DMS 273 treated with DMSO at 0.1 percent for 48 hours (cell line): ENCODE measurements around the gene MRPL36.

Experiments used
- DNase-seq: peaks from one replicate; lab custom pipeline; 2025; lab: John Stamatoyannopoulos, UW

Gene MRPL36

GRCh38 chr5:1781726-1782384 is 17.8 kb downstream of the MRPL36 start:
- no peak for DNase-seq

DNA sequence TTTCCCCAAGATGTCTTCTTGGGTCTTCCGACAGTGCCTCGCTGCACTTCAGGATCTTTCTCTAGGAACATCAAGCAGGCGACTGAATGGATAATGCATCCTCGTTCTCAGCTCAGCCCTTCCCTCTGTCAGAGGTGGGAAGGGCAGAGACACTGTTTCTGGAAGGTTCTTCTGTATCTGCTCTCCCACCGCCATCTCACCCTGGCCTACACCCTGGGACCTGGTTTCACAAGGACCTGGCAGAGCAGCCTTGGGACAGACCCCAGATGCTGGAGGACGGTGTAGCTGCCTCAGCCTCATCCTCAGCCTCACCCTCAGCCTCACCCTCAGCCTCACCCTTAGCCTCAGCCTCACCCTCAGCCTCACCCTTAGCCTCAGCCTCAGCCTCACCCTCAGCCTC is 18.5 kb downstream of the MRPL36 start:
- no peak for DNase-seq

DNA sequence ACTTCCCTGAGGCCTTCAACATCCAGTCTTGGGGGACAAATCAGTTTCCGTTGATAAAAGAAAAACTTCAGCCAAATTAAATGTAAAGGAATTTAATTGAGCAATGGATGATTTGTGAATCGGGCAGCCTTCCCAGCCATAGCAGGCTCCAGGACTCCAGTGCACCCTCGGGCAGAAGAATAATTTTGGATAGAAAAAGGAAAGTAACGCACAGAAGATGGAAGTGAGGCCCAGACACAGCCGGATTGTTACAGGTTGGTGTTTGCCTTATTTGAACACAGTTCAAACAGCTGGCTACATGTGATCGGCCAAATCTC is 19.1 kb downstream of the MRPL36 start:
- DNase-seq: no peak

DNA sequence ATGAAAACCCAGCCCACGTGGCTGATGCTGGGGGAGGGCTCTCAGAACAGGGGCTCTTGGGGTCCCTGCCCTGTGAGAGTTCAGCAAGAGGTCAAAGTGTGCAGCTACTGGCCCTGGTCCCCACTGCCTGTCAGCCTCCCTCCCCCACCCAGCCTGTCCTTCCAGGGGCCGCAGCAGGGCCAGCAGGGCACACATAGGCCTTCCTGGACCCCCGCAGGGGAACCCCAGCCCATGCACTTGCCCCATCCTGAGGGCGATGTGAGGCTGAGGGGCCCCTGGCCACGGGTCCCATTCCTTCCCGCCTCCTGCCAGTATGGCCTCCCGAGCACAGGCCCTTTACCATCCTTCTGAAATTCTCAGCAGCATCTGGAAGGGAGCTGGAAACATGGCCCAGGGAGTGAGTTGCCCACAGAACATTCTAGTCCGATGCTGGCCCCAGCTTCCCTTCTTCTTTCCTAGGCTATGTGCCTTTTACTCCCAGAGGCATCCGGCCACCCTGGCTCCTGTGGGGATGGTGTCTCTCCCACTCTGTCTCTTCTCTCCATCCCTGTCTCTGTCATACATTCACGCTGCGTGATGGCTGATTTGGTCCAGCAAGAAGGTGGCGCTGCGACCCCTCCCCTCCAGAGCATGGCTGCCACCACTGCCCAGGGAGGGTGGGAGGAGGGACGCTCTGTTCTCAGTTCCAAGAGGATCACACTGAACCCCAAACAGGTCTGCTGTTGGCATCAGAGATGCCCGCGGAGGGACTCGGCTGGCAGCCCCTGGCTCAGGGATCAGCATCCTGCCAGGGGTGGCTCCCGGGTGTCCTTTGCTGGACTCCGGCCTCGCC is 19.6 kb downstream of the MRPL36 start:
- DNase-seq: no peak

DNA sequence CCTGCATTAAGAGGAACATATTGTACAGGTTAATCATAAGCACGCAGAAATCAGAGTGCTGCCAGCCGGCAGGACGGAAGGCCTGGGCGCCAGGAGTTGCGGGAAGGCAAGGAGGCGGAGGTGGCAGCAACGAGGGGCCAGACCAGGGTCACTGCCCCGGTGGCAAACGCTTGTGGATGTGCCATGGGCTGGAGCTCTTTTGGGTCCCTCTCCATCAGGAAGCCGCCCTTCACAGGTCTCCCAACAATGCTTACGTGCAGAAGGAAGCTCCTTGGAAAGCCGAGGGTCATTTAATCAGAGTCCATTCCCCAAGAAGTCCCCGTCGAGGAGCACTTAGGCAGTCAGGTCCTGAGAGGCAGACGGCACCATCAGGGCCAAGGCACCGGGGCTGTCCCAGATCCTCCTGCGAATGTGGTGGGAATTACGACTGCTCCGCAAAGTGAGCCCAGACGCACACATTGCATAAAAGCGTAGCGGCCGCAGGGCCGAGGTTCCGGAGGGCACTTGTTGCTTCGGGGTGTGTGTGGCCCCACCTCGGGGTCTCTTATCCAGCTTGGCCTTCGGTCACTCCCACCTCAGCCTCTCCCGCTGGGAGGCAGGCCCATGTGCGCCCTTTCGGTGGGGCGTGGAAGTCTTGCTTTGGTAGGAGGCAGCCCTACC is 20.5 kb downstream of the MRPL36 start:
- DNase-seq: no peak

DNA sequence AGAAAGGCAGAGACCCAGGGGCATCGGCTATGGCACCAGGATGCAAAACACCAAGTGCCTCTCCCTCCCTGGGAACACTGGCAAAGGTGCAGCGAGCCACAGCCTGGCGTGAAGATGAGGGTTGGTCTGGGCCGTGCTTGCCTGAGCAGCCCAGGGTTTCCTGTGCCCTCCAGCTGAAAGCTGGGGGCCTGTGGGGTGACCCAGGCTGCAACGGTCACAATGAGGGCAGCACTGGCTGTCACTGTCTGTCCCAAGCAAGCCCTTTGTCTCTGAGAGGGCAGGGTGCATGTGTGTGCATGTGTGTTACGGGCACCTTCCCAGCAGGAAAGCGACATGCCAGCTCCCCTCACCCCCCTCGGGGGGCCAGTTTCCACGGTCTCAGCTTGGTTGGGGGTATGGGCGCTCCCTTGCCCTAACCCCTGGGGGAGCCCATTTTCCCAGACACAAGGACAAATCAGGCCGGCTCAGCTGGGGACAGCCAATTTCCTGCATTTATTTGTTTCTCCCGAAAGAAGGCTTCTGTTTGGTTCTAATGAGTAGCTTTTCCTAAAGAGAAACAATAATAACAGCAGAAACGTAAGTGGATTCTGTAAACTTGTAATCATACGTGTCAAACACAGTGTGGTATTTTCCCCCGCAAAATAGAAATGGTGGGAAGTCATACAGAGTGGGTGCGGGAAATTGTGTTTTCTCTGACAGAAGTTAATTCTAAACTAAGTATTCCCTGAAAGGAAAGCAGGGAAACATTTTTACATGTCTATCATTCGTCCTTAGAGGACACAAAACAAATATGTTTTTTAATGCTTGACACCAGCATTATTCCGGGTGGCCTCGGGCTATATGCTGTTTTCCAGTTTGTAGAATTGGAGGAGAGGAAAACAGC is 21.3 kb downstream of the MRPL36 start:
- no peak for DNase-seq

GRCh38 chr5:1777281-1778137 is 22.1 kb downstream of the MRPL36 start:
- DNase-seq: no peak

DNA sequence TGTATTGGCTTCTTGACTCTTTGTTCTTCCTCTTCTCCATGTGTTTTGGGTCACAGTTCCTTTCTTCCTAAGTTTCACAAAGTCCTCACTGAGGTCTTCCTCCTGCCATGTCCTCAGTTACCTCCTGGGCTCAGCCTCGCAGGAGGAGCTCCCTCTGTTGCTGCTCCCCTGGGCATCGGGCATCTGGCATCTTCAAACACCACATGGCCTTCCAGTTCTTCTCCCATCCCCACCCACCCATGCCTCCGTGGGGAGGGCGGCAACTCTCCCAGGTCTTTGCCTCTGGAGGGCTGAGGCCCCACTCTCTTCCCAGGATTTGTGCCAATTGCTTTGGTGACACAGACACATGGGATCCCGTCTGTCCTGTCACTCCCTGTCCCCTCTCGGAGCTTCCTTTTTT is 22.8 kb downstream of the MRPL36 start:
- no peak for DNase-seq

GRCh38 chr5:1772634-1773033 is 27.0 kb downstream of the MRPL36 start:
- no peak for DNase-seq

DNA sequence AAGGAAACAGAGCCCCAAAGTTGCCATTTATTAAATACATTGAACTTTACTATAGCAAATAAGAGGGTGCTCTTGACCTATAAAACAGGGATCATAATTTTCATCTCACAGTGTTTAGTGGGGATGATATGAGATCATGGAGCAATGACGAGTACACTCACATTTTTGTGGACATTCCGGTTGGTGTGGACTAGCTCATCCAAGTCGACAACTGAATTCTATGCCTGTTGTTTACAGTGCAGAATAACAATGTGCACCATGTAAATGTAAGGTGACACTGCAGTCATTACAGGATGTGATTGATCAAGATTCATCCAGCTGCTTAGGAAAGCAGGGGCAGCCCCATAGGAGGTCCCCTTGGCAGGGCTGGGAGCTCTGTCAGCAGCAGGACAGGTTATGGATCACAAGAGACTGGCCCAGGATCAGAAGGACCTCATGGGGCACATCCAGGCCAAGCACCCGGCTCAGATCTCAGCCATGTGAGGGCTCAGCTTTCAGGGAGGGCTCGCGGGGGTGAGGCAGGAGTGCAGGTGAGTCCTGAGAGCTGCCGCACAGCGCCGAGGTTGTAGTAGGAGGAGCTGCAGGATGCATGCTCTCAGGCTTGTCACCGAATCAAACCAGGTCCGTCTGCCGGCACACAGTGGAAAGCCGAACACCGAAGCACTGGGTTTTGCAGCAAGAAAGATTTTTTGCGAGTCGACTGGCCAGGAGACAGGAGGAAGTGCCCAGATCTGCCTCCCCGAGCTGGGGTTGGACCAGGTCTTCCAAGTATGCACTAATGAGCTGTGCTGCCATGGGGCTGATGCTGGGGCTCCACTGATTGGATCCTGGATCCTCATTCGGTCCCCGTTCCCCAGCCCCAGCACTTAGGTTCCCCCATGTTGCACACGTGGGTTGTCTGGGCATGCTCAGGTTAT is 28.2 kb downstream of the MRPL36 start:
- DNase-seq: no peak

DNA sequence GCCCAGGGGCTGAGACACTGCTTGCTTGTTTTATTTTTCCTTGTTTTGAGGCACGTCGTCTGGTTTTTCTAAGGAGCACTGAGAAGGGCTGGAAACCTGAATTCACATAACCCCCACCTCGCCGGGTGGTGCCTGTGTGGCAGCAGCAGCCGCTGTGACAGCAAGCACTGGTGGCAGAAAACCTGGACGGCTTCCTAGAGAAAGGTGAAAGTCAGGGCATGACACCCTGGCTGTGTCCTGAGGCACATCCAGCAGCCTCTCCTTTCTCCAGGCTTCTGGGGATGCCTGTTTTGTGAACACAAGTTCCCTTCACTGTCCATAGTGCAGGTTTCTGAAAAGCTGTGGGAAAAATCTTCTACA is 29.2 kb downstream of the MRPL36 start:
- DNase-seq: no peak

GRCh38 chr5:1769752-1770442 is 29.7 kb downstream of the MRPL36 start:
- DNase-seq: no peak

DNA sequence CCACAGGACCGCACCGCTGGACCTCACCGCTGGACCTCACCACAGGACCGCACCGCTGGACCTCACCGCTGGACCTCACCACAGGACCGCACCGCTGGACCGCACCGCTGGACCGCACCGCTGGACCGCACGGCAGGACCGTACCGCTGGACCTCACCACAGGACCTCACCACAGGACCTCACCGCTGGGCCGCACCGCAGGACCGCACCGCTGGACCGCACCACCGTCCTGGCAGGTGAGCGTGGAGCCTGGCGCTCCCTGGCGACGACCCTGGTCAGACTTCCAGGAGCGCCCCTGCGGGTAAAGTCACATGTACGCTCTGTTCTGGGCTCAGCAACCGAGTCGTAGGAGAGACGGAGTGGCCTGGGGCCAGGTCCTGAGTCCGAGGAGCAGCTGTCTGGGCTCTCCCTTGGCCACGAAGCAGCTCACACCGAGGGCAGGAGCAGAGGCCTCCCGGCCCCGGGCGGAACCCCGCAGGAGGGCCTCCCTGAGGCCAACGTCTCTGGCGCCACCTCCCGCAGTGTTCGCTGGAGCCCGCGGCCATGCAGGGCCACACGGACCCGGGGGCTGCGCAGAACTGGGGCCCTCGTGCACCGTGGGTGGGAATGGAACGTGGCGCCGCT is 30.5 kb downstream of the MRPL36 start:
- no peak for DNase-seq

GRCh38 chr5:1768283-1769000 is 31.2 kb downstream of the MRPL36 start:
- no peak for DNase-seq

DNA sequence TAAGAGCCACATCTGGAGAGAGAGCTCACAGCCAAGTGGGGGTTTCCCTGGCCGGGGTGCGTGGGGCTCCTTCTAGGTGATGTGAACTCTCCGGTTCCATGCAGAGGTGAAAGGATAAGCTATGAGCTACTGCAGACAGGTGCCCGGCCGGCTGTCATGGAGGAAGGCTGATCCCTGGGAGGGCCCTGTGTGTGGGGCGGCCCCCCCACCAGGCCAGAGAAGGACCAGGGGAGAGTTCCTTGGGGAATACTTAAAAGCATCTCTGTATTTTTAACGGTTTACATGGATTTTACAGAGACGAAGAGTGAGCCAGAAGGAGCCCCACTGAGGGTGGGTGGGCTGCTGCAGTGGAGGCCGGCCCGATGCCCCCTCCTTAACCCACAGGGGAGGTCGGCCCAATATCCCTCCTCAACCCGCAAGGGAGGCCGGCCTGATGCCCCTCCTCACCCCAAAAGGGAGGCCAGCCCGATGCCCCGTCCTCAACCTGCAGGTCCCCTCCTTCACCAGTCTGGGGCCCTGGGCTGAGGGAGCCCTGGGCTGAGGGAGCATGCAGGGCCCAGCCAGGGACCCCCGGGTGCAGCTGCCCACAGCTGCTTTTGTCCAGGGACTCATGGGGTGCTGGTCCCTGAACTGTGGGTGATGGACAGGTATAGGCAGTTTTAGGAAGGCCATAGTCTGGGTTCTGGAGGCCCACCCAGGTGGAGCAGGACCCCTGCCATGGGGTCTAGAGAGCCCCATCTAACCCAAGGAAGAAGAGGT is 31.9 kb downstream of the MRPL36 start:
- DNase-seq: no peak

GRCh38 chr5:1765880-1766235 is 33.8 kb downstream of the MRPL36 start:
- DNase-seq: no peak

DNA sequence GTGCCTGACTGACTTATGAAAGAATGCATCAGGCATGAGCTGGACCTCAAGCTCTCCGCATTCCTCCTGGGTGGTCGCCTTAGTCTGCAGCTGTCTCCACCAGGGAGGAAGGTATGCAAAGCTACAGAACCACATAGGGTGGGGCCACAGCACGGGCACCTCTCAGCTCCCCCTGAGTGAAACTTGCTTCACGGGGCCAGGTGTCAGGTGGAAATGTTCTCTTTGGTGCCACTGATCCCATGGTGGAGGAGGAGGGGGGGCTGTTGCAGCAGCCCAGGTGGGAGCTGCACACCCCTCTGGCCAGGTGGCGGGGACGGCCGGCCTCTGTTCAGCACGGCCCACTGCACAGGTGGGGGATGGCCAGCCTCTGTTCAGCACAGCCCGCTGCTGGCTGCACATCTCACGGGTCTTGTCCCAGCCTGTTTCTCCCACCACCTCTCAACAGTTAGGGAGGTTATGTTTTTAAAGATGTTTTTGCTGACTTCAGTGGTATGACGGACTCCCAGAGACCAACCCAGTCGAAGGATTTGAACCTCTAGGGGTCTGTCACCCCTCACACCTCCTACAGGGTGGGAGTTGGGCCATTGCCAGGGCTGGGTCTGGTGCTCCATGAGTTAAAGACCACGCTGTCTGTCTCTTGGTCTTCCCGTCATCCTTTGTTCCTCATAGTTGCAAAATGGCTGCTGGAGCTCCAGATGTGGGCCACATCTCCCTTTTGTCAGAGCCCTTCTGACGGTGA is 34.3 kb downstream of the MRPL36 start:
- no peak for DNase-seq
